ENCODE data around the gene QSOX1. TPM values are rescaled to one million over a fixed set of nuclear protein-coding genes. Genes with fewer than 3 reads are reported as not detected.

Gene QSOX1
- total RNA-seq, 1 experiment from 2014 or later: 192 TPM

- no peaks in the 10 kb centered on the region for H3F3A ChIP-seq (ENCODE audit: low read length, unreplicated experiment)
- ChIA-PET CTCF (no interaction called here), POLR2A (ENCODE audit: unreplicated experiment) (no interaction called here)
- H4K20me1 ChIP-seq (ENCODE audit: low read length): no peaks in the 10 kb centered on the region
- no peaks in the 10 kb centered on the region for H3K9me2 ChIP-seq (replicated peaks; ENCODE audit: low read length)
- H3K4me3 ChIP-seq (ENCODE audit: low read length): peak overlapping the region; percentile 67
- H3K79me2 ChIP-seq (ENCODE audit: low read length): no peaks in the 10 kb centered on the region
- ATAC-seq (peak; percentile 8; the same call in 1 of the 2 replicates), DNase-seq (no peak)
- peak overlapping the region; percentile 79 for H2AFZ ChIP-seq (ENCODE audit: low read length)
- H3K9ac ChIP-seq (ENCODE audit: low read length): no peak overlapping the region
- H3K4me2 ChIP-seq (ENCODE audit: low read length): peak overlapping the region; percentile 84
- H3K4me1 ChIP-seq (ENCODE audit: insufficient read depth, low read length): peaks cover 14% of the 10 kb centered on the region
- intact Hi-C loops (cut with micrococcal nuclease): no loop called here
- no peak overlapping the region for H3K27ac ChIP-seq (ENCODE audit: low read length)
- peaks cover 45% of the 10 kb centered on the region for H3K27me3 ChIP-seq (ENCODE audit: low read length)
- no TSS peak for BruUV-seq (replicated peaks)
- no peaks in the 10 kb centered on the region for H3K9me3 ChIP-seq (ENCODE audit: low read length)
- H3K36me3 ChIP-seq (ENCODE audit: low read depth, low read length): no peaks in the 10 kb centered on the region
- TF ChIP-seq EZH2 (IDR thresholded peaks at IDR 0.05; ENCODE audit: low read length, unreplicated experiment): no peak
- no peak for TF ChIP-seq CTCF (conservative IDR thresholded peaks at IDR 0.05; ENCODE audit: low read depth, low read length)
- peak; percentile 56; the same call in 1 of the 2 replicates for TF ChIP-seq EZH2phosphoT487 (IDR thresholded peaks at IDR 0.05; ENCODE audit: borderline replicate concordance, low read length)
Observed at GRCh38 chr1:180228648-180229482, 74.2 kb downstream of the QSOX1 start.

- Histone ChIP-seq H3F3A (ENCODE audit: low read length, unreplicated experiment) (no peaks in the 10 kb centered on the region), H3K4me1 (ENCODE audit: insufficient read depth, low read length) (peaks cover 14% of the 10 kb centered on the region), H3K79me2 (ENCODE audit: low read length) (no peaks in the 10 kb centered on the region), H4K20me1 (ENCODE audit: low read length) (no peaks in the 10 kb centered on the region), H3K27me3 (ENCODE audit: low read length) (peaks cover 45% of the 10 kb centered on the region), H3K9me2 (replicated peaks; ENCODE audit: low read length) (no peaks in the 10 kb centered on the region), H3K9me3 (ENCODE audit: low read length) (no peaks in the 10 kb centered on the region), H3K4me3 (ENCODE audit: low read length) (peak within 1 kb of the TSS; percentile 71), H3K9ac (ENCODE audit: low read length) (no peak within 1 kb of the TSS), H3K36me3 (ENCODE audit: low read depth, low read length) (no peaks in the 10 kb centered on the region), H3K27ac (ENCODE audit: low read length) (no peak within 1 kb of the TSS), H3K4me2 (ENCODE audit: low read length) (peak within 1 kb of the TSS; percentile 99), H2AFZ (ENCODE audit: low read length) (peak within 1 kb of the TSS; percentile 84)
- BruUV-seq (replicated peaks): no TSS peak
- ChIA-PET CTCF (no interaction called here), POLR2A (ENCODE audit: unreplicated experiment) (no interaction called here)
- peak; percentile 43 for ATAC-seq
- DNase-seq: peak; percentile 34
- TF ChIP-seq EZH2 (IDR thresholded peaks at IDR 0.05; ENCODE audit: low read length, unreplicated experiment) (no peak), EZH2phosphoT487 (IDR thresholded peaks at IDR 0.05; ENCODE audit: borderline replicate concordance, low read length) (no peak), CTCF (conservative IDR thresholded peaks at IDR 0.05; ENCODE audit: low read depth, low read length) (no peak)
- intact Hi-C loops (cut with micrococcal nuclease): no loop called here
Observed at GRCh38 chr1:180229483-180230415, 75.1 kb downstream of the QSOX1 start, which contains the start of gene LHX4. TSS of gene LHX4 (plus strand) at chr1:180230264. CDS start at chr1:180230530, 266 bp downstream.

Data from PC-3 (cell line).